Right atrium auricular region (tissue), 2 donors: ENCODE data around the gene DLG1. TPM values are rescaled to one million over a fixed set of nuclear protein-coding genes. Genes with fewer than 3 reads are reported as not detected.

Experiments
- DNase-seq: peaks from one replicate; pipeline ENCODE4 v3.0.0-alpha.2; 2019; ENCODE audit warnings: low spot score
- H3K27ac ChIP-seq, 2 donors: fragments of 200-600 bp; sonication (generic); 1 replicate in 1 of 2; 2 replicates in 1 of 2; pipeline ENCODE4 v1.5.1; 2016 to 2019
- H3K27me3 ChIP-seq, 2 donors: fragments of 200-600 bp; sonication (generic); one replicate each; pipeline versions ENCODE4 v1.5.1 to v1.6.0; 2017 to 2019
- H3K36me3 ChIP-seq: fragments of 200-600 bp; sonication (generic); one replicate; pipeline ENCODE4 v1.5.1; 2016
- H3K4me1 ChIP-seq, 2 donors: fragments of 200-600 bp; sonication (generic); one replicate each; pipeline versions ENCODE4 v1.5.1 to v1.6.0; 2017 to 2019
- H3K4me3 ChIP-seq, 2 donors: fragments of 200-600 bp; sonication (generic); 1 replicate in 1 of 2; 2 replicates in 1 of 2; pipeline ENCODE4 v1.5.1; 2017 to 2019; ENCODE audit warnings: mild to moderate bottlenecking in 1 of 2, moderate library complexity in 1 of 2
- H3K9me3 ChIP-seq, 2 donors: fragments of 200-600 bp; sonication (generic); one replicate each; pipeline ENCODE4 v1.5.1; 2019
- total RNA-seq, 2 donors: library from RNA; depleted of rRNA; stranded (reverse); fragments of >200 nt; gene quantifications; one replicate each; pipeline ENCODE4 v1.1.0, GENCODE V29; 2016
- TF ChIP-seq, protein P1 (sequence below), 2 donors: fragments of 200-600 bp; sonication (generic); IDR thresholded peaks; one replicate each; pipeline ENCODE4 v1.5.1; 2019; ENCODE audit warnings: antibody characterized with exemption in 2 of 2

Gene DLG1
- total RNA-seq, 2 donors from 2014 or later: 24.4 to 49.9 TPM

DNA sequence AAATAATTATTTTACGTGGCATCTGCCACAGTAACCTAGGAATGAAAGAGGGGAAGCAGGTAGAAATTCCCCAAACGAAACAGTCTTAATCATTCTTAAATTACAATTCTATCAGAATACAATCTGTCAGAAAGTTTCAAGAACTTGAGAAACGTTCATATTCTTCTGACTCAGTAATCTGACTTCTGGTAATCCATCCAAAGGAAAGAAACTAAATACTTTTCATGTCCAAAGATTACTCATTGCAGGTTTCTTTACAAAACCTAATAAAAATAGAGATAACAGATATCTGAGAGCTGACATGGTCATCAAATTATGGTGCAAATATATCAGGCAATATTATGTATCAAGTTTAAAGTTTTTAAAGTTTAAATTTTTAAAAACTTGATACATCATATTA, 109.4 kb downstream of the DLG1 start:
- H3K9me3 ChIP-seq: no peaks in the 10 kb centered on the region
- H3K36me3 ChIP-seq: no peaks in the 10 kb centered on the region
- H3K27me3 ChIP-seq: no peaks in the 10 kb centered on the region
- H3K27ac ChIP-seq: no peak overlapping the region
- TF ChIP-seq, protein P1, sequence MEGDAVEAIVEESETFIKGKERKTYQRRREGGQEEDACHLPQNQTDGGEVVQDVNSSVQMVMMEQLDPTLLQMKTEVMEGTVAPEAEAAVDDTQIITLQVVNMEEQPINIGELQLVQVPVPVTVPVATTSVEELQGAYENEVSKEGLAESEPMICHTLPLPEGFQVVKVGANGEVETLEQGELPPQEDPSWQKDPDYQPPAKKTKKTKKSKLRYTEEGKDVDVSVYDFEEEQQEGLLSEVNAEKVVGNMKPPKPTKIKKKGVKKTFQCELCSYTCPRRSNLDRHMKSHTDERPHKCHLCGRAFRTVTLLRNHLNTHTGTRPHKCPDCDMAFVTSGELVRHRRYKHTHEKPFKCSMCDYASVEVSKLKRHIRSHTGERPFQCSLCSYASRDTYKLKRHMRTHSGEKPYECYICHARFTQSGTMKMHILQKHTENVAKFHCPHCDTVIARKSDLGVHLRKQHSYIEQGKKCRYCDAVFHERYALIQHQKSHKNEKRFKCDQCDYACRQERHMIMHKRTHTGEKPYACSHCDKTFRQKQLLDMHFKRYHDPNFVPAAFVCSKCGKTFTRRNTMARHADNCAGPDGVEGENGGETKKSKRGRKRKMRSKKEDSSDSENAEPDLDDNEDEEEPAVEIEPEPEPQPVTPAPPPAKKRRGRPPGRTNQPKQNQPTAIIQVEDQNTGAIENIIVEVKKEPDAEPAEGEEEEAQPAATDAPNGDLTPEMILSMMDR (IDR thresholded peaks at IDR 0.05): no peak
- no peak for DNase-seq
- no peaks in the 10 kb centered on the region for H3K4me1 ChIP-seq
- no peak overlapping the region for H3K4me3 ChIP-seq

- no peak overlapping the region for H3K4me3 ChIP-seq
- peaks cover 0 to 12% of the 10 kb centered on the region in 2 donors for H3K4me1 ChIP-seq
- no peaks in the 10 kb centered on the region for H3K27me3 ChIP-seq
- H3K27ac ChIP-seq: no peak overlapping the region
- DNase-seq: no peak
- TF ChIP-seq, protein P1 (IDR thresholded peaks at IDR 0.05): peak; percentile 71 to 82
- no peaks in the 10 kb centered on the region for H3K36me3 ChIP-seq
- H3K9me3 ChIP-seq: no peaks in the 10 kb centered on the region
These were observed 111.4 kb downstream of the DLG1 start for GRCh38 chr3:197186887-197187588.

GRCh38 chr3:197183582-197183981, 114.8 kb downstream of the DLG1 start:
- H3K4me1 ChIP-seq: peaks cover 0 to 14% of the 10 kb centered on the region in 2 donors
- H3K4me3 ChIP-seq: no peak overlapping the region
- no peaks in the 10 kb centered on the region for H3K9me3 ChIP-seq
- no peak for DNase-seq
- no peak overlapping the region for H3K27ac ChIP-seq
- TF ChIP-seq, protein P1 (IDR thresholded peaks at IDR 0.05): no peak
- no peaks in the 10 kb centered on the region for H3K27me3 ChIP-seq
- no peaks in the 10 kb centered on the region for H3K36me3 ChIP-seq

DNA sequence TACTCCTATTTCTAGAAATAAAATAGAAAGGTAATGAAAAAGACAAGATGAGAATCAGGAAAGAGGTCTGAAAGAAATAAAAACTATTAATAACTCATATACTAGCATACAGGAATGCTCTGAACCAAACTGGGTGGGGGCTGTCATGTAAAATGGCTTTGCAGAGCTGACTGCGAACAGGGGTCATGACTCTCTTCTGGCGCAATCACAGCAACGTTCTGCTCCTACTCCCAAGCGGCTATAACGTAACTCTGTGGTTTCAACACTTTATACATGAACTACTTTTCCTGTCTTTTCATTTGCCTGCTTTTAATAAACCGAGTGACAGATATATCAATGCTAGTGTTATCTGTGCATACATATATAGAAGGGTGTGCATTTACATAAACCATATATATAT, 116.7 kb downstream of the DLG1 start:
- no peak overlapping the region for H3K4me3 ChIP-seq

DNA sequence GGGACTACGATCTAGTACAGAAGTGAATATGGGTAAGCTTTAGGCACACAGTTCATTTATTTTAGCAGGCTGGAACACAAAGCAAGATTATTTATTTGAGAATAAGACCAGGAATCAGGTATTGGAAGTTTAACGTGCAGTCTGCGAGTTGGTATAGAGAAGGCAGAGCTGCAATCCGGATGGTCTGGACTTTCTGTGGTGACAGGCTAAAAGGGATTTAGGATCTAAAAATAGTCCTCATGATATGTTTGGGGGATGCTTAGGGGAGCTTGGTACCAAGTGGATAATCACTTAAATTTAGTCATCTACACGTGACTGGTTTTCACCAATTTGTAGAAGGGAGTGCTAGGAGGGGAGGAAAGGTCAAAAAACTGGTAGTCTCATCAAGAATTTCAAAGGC, 119.4 kb downstream of the DLG1 start:
- H3K27ac ChIP-seq: no peak overlapping the region
- TF ChIP-seq, protein P1 (IDR thresholded peaks at IDR 0.05): no peak
- H3K4me3 ChIP-seq: no peak overlapping the region
- H3K27me3 ChIP-seq: no peaks in the 10 kb centered on the region
- H3K9me3 ChIP-seq: no peaks in the 10 kb centered on the region
- H3K36me3 ChIP-seq: no peaks in the 10 kb centered on the region
- DNase-seq: no peak
- H3K4me1 ChIP-seq: peaks cover 0 to 14% of the 10 kb centered on the region in 2 donors

More for the DNA sequence above, 116.7 kb downstream of the DLG1 start:
- no peaks in the 10 kb centered on the region for H3K9me3 ChIP-seq
- H3K27me3 ChIP-seq: no peaks in the 10 kb centered on the region
- no peaks in the 10 kb centered on the region for H3K36me3 ChIP-seq
- peaks cover 0 to 14% of the 10 kb centered on the region in 2 donors for H3K4me1 ChIP-seq
- no peak overlapping the region for H3K27ac ChIP-seq
- TF ChIP-seq, protein P1 (IDR thresholded peaks at IDR 0.05): no peak
- DNase-seq: no peak

DNA sequence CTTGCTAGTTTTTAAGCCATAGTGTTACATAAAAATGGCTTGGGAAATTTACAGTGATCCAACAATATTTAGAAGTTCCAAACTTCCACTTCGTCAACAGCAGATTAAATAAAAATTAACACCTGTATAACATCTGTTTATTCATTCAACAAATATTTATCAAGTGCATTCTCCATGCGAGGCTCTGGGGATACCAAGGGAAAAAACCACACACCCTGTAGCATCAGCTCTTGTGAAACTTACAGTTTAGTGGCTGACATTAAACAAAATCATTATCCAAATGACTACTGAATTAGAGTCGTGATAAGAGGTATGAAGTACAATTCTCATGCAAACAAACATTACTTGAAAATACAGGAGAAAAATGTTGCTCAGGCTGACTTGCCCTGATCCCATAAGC, 122.9 kb downstream of the DLG1 start:
- no peaks in the 10 kb centered on the region for H3K9me3 ChIP-seq
- DNase-seq: no peak
- H3K36me3 ChIP-seq: no peaks in the 10 kb centered on the region
- H3K4me1 ChIP-seq: no peaks in the 10 kb centered on the region
- TF ChIP-seq, protein P1 (IDR thresholded peaks at IDR 0.05): no peak
- H3K27ac ChIP-seq: no peak overlapping the region
- no peak overlapping the region for H3K4me3 ChIP-seq
- H3K27me3 ChIP-seq: no peaks in the 10 kb centered on the region
